Esophagus muscularis mucosa (tissue), 4 donors: Measurements from ENCODE around the gene KDM6A.

Experiments used
- EP300 ChIP-seq: sonication (generic); formaldehyde crosslinking; IDR thresholded peaks from one replicate; pipeline ENCODE4 v1.6.1; 2017; ENCODE audit warnings: antibody characterized with exemption
- POLR2A ChIP-seq: fragments of 450-650 bp; IDR thresholded peaks from one replicate; pipeline ENCODE4 v1.6.1; 2017; ENCODE audit warnings: antibody characterized with exemption, moderate library complexity, mild to moderate bottlenecking, low read depth
- POLR2AphosphoS5 ChIP-seq, 2 donors: sonication (generic); formaldehyde crosslinking; IDR thresholded peaks; one replicate each; pipeline ENCODE4 v1.6.1; 2017; ENCODE audit warnings: antibody characterized with exemption in 2 of 2
- TF ChIP-seq, protein P1 (sequence below), 3 experiments: fragments of 200-600 bp in 2 of 3; fragments of 450-650 bp in 1 of 3; sonication (generic) in 2 of 3; IDR thresholded peaks; one replicate each; pipeline ENCODE4 v1.5.1; 2017 to 2019; ENCODE audit warnings: antibody characterized with exemption in 3 of 3, mild to moderate bottlenecking in 2 of 3, moderate library complexity in 1 of 3

DNA sequence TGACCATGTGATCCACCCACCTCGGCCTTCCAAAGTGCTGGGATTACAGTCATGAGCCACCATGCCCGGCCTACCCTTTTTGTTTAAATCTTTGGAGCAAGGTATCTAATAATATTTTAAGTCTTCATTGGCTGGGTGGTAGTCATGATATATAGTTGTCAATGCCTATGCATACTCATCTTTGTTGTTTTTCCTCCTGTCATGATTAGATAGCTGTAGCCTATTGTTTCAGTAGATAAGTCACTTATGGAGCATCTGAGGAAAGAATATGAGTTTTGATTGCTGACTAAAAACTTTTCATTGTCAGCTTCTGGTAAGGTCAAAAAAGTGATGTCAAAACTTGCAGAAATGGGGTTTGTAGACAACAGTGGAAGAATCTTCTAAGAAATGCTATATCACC is 119.8 kb downstream of the KDM6A start:
- TF ChIP-seq, protein P1, sequence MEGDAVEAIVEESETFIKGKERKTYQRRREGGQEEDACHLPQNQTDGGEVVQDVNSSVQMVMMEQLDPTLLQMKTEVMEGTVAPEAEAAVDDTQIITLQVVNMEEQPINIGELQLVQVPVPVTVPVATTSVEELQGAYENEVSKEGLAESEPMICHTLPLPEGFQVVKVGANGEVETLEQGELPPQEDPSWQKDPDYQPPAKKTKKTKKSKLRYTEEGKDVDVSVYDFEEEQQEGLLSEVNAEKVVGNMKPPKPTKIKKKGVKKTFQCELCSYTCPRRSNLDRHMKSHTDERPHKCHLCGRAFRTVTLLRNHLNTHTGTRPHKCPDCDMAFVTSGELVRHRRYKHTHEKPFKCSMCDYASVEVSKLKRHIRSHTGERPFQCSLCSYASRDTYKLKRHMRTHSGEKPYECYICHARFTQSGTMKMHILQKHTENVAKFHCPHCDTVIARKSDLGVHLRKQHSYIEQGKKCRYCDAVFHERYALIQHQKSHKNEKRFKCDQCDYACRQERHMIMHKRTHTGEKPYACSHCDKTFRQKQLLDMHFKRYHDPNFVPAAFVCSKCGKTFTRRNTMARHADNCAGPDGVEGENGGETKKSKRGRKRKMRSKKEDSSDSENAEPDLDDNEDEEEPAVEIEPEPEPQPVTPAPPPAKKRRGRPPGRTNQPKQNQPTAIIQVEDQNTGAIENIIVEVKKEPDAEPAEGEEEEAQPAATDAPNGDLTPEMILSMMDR (IDR thresholded peaks at IDR 0.05), result no peak
- TF ChIP-seq POLR2AphosphoS5 (IDR thresholded peaks at IDR 0.05) (no peak), POLR2A (no peak), EP300 (no peak)
